GM18951 (cell line): Measurements from ENCODE around the gene SLC24A3.

Experiments
- POLR2A ChIP-seq: IDR thresholded peaks from 4 replicates; pipeline ENCODE4 v1.6.1; 2011; ENCODE audit warnings: mild to moderate bottlenecking; ENCODE audit not compliant: insufficient read length, insufficient read depth; ENCODE audit errors: extremely low read depth
- in situ Hi-C: fragments of 300-500 bp; cut with MboI; formaldehyde crosslinking; loops from one replicate; pipeline ENCODE4 v1.12.0; 2022; ENCODE audit warnings: low sequenced_read_pairs, mixed read lengths, inconsistent platforms; ENCODE audit not compliant: unreplicated experiment

Gene SLC24A3

GRCh38 chr20:19330038-19330437, 117.6 kb downstream of the SLC24A3 start:
- TF ChIP-seq POLR2A: no peak
- in situ Hi-C loops: no loop called here

- TF ChIP-seq POLR2A: no peak
- in situ Hi-C loops: no loop called here
These were observed 118.3 kb downstream of the SLC24A3 start for GRCh38 chr20:19330731-19331130.

GRCh38 chr20:19333563-19333962, 121.1 kb downstream of the SLC24A3 start:
- in situ Hi-C loops: no loop called here
- TF ChIP-seq POLR2A: no peak

- no peak for TF ChIP-seq POLR2A
- in situ Hi-C loops: no loop called here
These were observed 122.9 kb downstream of the SLC24A3 start for GRCh38 chr20:19335341-19335740.

GRCh38 chr20:19335916-19336315, 123.5 kb downstream of the SLC24A3 start:
- in situ Hi-C loops: no loop called here
- TF ChIP-seq POLR2A: no peak

GRCh38 chr20:19336631-19337030, 124.2 kb downstream of the SLC24A3 start:
- in situ Hi-C loops: no loop called here
- TF ChIP-seq POLR2A: no peak

GRCh38 chr20:19338380-19338779, 125.9 kb downstream of the SLC24A3 start:
- no peak for TF ChIP-seq POLR2A
- in situ Hi-C loops: no loop called here

GRCh38 chr20:19338960-19339359, 126.5 kb downstream of the SLC24A3 start:
- no peak for TF ChIP-seq POLR2A
- in situ Hi-C loops: no loop called here

- TF ChIP-seq POLR2A: no peak
- in situ Hi-C loops: no loop called here
These were observed 129.1 kb downstream of the SLC24A3 start for GRCh38 chr20:19341348-19342053.

GRCh38 chr20:19344341-19344740, 131.9 kb downstream of the SLC24A3 start:
- no peak for TF ChIP-seq POLR2A

GRCh38 chr20:19347943-19348456, 135.6 kb downstream of the SLC24A3 start:
- in situ Hi-C loops: no loop called here
- TF ChIP-seq POLR2A: no peak

More at GRCh38 chr20:19344341-19344740, 131.9 kb downstream of the SLC24A3 start:
- in situ Hi-C loops: no loop called here

- TF ChIP-seq POLR2A: no peak
- in situ Hi-C loops: no loop called here
These were observed 136.1 kb downstream of the SLC24A3 start for GRCh38 chr20:19348582-19348981.

GRCh38 chr20:19349879-19350278, 137.4 kb downstream of the SLC24A3 start:
- no peak for TF ChIP-seq POLR2A
- in situ Hi-C loops: no loop called here

- in situ Hi-C loops: no loop called here
- no peak for TF ChIP-seq POLR2A
These were observed 139.1 kb downstream of the SLC24A3 start for GRCh38 chr20:19351542-19351941.

GRCh38 chr20:19354950-19355349, 142.5 kb downstream of the SLC24A3 start:
- in situ Hi-C loops: no loop called here
- no peak for TF ChIP-seq POLR2A

GRCh38 chr20:19361790-19362189, 149.3 kb downstream of the SLC24A3 start:
- no peak for TF ChIP-seq POLR2A
- in situ Hi-C loops: no loop called here
